ENCODE results near the gene BAZ2B.

- TF ChIP-seq CTCF (IDR thresholded peaks at IDR 0.05; ENCODE audit: insufficient read depth, low read depth, low read length) = no peak
- no peak for TF ChIP-seq EZH2 (IDR thresholded peaks at IDR 0.05; ENCODE audit: insufficient read depth, low read length)
Measured at GRCh38 chr2:159613651-159614285, 2.6 kb downstream of the BAZ2B start.

Measured in astrocyte (in vitro differentiated cells and primary cell).